Osteoblast (primary cell): Measurements from ENCODE around the gene SLC28A1. TPM values are rescaled to one million over a fixed set of nuclear protein-coding genes. Genes with fewer than 3 reads are reported as not detected.

Source experiments
- DNase-seq: peaks from one replicate; pipeline ENCODE4 v3.0.0; 2011; ENCODE audit warnings: low spot score, mixed read lengths; ENCODE audit not compliant: insufficient read length; ENCODE audit errors: missing footprints
- H2AFZ ChIP-seq: 2 replicates; pipeline ENCODE4 v1.6.0; 2011; ENCODE audit warnings: mild to moderate bottlenecking, low read length
- H3K27ac ChIP-seq: 2 replicates; pipeline ENCODE4 v1.5.1; 2011; ENCODE audit warnings: mild to moderate bottlenecking, low read depth, low read length, moderate library complexity
- H3K27me3 ChIP-seq: 2 replicates; pipeline ENCODE4 v1.6.0; 2012; ENCODE audit warnings: mild to moderate bottlenecking, control low read depth, inconsistent platforms, low read length, moderate library complexity; ENCODE audit not compliant: insufficient read depth
- H3K36me3 ChIP-seq: 2 replicates; pipeline ENCODE4 v1.5.1; 2011; ENCODE audit warnings: mild to moderate bottlenecking, low read length, control low read depth, moderate library complexity; ENCODE audit not compliant: insufficient read depth
- H3K4me1 ChIP-seq: 2 replicates; pipeline ENCODE4 v1.5.1; 2011; ENCODE audit warnings: mild to moderate bottlenecking, low read length, control low read depth, moderate library complexity; ENCODE audit not compliant: insufficient read depth
- H3K4me2 ChIP-seq: 2 replicates; pipeline ENCODE4 v1.6.0; 2011; ENCODE audit warnings: mild to moderate bottlenecking, low read length; ENCODE audit not compliant: insufficient read depth
- H3K4me3 ChIP-seq: fragments of 200-600 bp; sonication (generic); 3 replicates; pipeline ENCODE4 v1.5.1; 2012; ENCODE audit warnings: mild to moderate bottlenecking, low read length, inconsistent platforms; ENCODE audit not compliant: insufficient read depth
- H3K79me2 ChIP-seq: 2 replicates; pipeline ENCODE4 v1.6.0; 2012; ENCODE audit warnings: mild to moderate bottlenecking, low read length, control low read depth, inconsistent platforms; ENCODE audit not compliant: insufficient read depth
- H3K9me3 ChIP-seq: 2 replicates; pipeline ENCODE4 v1.5.1; 2011; ENCODE audit warnings: low read depth, low read length, control low read depth
- H4K20me1 ChIP-seq: 2 replicates; pipeline ENCODE4 v1.6.0; 2012; ENCODE audit warnings: mild to moderate bottlenecking, low read length, control low read depth; ENCODE audit not compliant: insufficient read depth
- total RNA-seq: library from RNA; depleted of rRNA; stranded (reverse); fragments of >200 nt; gene quantifications from 2 replicates; pipeline ENCODE4 v1.2.3, GENCODE V29; 2012
- TF ChIP-seq, protein P1 (sequence below): IDR thresholded peaks from 2 replicates; pipeline ENCODE4 v1.5.1; 2011; ENCODE audit warnings: mild to moderate bottlenecking, low read depth, low read length, moderate library complexity; ENCODE audit errors: extremely low read depth

Gene SLC28A1
- total RNA-seq, 1 donor = not detected

DNA sequence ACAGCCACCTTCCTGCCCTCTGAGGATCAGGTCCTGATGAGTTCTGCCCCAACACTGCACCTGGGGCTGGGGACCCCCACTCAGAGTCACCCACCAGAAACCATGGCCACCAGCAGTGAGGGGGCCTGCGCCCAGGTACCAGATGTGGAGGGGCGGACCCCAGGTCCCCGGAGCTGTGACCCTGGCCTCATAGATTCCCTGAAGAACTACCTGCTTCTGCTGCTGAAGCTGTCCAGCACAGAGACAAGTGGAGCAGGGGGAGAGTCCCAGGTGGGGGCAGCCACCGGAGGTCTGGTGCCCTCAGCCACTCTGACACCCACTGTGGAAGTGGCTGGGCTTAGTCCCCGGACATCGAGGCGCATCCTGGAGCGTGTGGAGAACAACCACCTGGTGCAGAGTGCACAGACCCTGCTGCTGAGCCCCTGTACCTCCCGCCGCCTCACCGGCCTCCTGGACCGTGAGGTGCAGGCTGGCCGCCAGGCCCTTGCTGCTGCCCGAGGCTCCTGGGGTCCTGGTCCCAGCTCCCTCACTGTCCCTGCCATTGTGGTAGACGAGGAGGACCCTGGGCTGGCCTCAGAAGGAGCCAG, 27.0 kb upstream of the SLC28A1 start:
- no peaks in the 10 kb centered on the region for H3K27me3 ChIP-seq
- no peaks in the 10 kb centered on the region for H3K4me1 ChIP-seq
- no peak overlapping the region for H2AFZ ChIP-seq
- no peaks in the 10 kb centered on the region for H3K36me3 ChIP-seq
- TF ChIP-seq, protein P1, sequence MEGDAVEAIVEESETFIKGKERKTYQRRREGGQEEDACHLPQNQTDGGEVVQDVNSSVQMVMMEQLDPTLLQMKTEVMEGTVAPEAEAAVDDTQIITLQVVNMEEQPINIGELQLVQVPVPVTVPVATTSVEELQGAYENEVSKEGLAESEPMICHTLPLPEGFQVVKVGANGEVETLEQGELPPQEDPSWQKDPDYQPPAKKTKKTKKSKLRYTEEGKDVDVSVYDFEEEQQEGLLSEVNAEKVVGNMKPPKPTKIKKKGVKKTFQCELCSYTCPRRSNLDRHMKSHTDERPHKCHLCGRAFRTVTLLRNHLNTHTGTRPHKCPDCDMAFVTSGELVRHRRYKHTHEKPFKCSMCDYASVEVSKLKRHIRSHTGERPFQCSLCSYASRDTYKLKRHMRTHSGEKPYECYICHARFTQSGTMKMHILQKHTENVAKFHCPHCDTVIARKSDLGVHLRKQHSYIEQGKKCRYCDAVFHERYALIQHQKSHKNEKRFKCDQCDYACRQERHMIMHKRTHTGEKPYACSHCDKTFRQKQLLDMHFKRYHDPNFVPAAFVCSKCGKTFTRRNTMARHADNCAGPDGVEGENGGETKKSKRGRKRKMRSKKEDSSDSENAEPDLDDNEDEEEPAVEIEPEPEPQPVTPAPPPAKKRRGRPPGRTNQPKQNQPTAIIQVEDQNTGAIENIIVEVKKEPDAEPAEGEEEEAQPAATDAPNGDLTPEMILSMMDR = no peak
- no peak overlapping the region for H3K4me2 ChIP-seq
- DNase-seq = no peak
- no peaks in the 10 kb centered on the region for H4K20me1 ChIP-seq
- no peak overlapping the region for H3K27ac ChIP-seq
- H3K79me2 ChIP-seq = no peaks in the 10 kb centered on the region
- H3K4me3 ChIP-seq = no peak overlapping the region
- no peaks in the 10 kb centered on the region for H3K9me3 ChIP-seq

DNA sequence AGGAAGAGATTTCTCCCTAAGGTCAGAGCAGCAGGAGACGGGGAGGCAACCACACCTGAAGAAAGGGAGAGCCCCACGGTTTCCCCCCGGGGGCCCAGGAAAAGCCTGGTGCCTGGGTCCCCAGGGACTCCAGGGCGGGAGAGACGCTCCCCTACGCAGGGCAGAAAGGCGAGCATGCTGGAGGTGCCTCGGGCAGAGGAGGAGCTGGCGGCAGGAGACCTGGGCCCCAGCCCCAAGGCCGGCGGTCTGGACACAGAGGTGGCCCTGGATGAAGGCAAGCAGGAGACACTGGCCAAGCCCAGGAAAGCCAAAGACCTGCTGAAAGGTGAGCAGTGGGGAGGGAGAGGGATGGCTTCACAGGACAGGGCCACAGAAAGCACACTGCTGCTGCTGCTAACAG, 26.2 kb upstream of the SLC28A1 start:
- TF ChIP-seq, protein P1 = no peak
- Histone ChIP-seq H3K4me1 (no peaks in the 10 kb centered on the region), H3K36me3 (no peaks in the 10 kb centered on the region), H3K79me2 (no peaks in the 10 kb centered on the region), H3K27ac (no peak overlapping the region), H4K20me1 (no peaks in the 10 kb centered on the region), H3K4me2 (no peak overlapping the region), H2AFZ (no peak overlapping the region), H3K27me3 (no peaks in the 10 kb centered on the region), H3K9me3 (no peaks in the 10 kb centered on the region), H3K4me3 (no peak overlapping the region)
- DNase-seq = no peak

DNA sequence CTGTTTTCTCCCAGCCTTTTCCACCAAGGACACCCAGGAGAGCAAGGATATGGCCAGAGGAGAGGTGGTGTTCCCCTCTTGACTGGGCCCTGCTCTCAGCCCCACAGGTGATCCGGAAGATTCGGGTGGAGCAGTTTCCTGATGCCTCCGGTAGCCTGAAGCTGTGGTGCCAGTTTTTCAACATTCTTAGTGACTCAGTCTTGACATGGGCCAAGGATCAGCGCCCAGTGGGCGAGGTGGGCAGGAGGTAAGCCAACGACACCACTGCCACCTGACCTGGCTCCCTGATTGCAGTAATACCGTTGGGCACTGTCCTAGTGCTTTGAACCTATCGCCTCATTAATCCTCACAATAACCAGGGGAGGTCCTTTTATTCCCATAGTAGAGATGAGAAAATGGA, 25.3 kb upstream of the SLC28A1 start:
- Histone ChIP-seq H3K79me2 (no peaks in the 10 kb centered on the region), H3K4me3 (no peak overlapping the region), H3K36me3 (no peaks in the 10 kb centered on the region), H3K4me2 (no peak overlapping the region), H3K9me3 (no peaks in the 10 kb centered on the region), H2AFZ (no peak overlapping the region), H3K27ac (no peak overlapping the region), H3K27me3 (no peaks in the 10 kb centered on the region), H4K20me1 (no peaks in the 10 kb centered on the region), H3K4me1 (no peaks in the 10 kb centered on the region)
- TF ChIP-seq, protein P1 = no peak
- no peak for DNase-seq

DNA sequence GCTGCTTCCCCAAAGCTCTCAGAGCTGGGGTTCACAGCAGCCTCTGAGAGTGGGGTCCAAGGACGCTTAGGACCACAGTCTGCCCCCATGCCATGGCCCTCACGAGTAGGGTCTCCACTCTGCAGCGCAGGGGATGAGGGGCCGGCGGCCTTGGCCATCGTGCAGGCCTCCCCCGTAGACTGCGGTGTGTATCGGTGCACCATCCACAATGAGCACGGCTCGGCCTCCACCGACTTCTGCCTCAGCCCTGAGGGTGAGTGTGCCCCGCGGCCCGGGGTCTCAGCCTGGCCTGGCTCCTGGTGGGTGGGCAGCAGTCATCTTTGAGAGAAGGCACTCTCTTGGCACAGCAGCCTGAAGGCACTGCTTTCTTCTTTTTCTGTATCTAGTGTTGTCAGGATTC, 24.8 kb upstream of the SLC28A1 start:
- Histone ChIP-seq H3K9me3 (no peaks in the 10 kb centered on the region), H3K4me3 (no peak overlapping the region), H3K79me2 (no peaks in the 10 kb centered on the region), H2AFZ (no peak overlapping the region), H3K36me3 (no peaks in the 10 kb centered on the region), H4K20me1 (no peaks in the 10 kb centered on the region), H3K27ac (no peak overlapping the region), H3K4me2 (no peak overlapping the region), H3K27me3 (no peaks in the 10 kb centered on the region), H3K4me1 (no peaks in the 10 kb centered on the region)
- TF ChIP-seq, protein P1 = no peak
- no peak for DNase-seq
